GM12878 (cell line): Measurements from ENCODE around the gene KCNMB2. TPM values are rescaled to one million over a fixed set of nuclear protein-coding genes. Genes with fewer than 3 reads are reported as not detected.

Experiments used
- ATAC-seq: fragments of 200-7000 bp; cut with Tn5 transposase; 3 replicates; pipeline ENCODE4 v1.9.1; 2020; ENCODE audit warnings: mild to moderate bottlenecking, moderate library complexity
- BruUV-seq: library from RNA; stranded (reverse); fragments of 400-500 nt; replicated peaks from 2 replicates; lab custom pipeline; 2021; lab: Mats Ljungman, UMichigan
- CTCF ChIA-PET: fragments of 300-600 bp; sonication (Branson Sonifier 250); formaldehyde crosslinking; extraction: SDS; loops from one replicate; lab custom pipeline; 2021; ENCODE audit warnings: inconsistent platforms; lab: Yijun Ruan, JAX
- POLR2A ChIA-PET: fragments of 350-600 bp; formaldehyde crosslinking; extraction: SDS; loops from one replicate; lab custom pipeline; 2021; ENCODE audit warnings: inconsistent platforms; lab: Charles Lee
- RAD21 ChIA-PET: fragments of 300-600 bp; sonication (Branson Sonifier 250); formaldehyde crosslinking; loops from one replicate; lab custom pipeline; 2023; ENCODE audit warnings: antibody characterized with exemption; ENCODE audit not compliant: unreplicated experiment; lab: Charles Lee
- SMC1A ChIA-PET: fragments of 300-600 bp; sonication (Branson Sonifier 250); formaldehyde crosslinking; loops from one replicate; lab custom pipeline; 2023; ENCODE audit not compliant: unreplicated experiment, uncharacterized antibody; lab: Charles Lee
- DNase-seq: peaks from one replicate; pipeline ENCODE4 v3.0.0-alpha.2; 2011; ENCODE audit warnings: low read depth, low spot score
- FAIRE-seq: peaks from 3 replicates; lab custom pipeline; 2011; peaks lifted over from hg19 to GRCh38; lab: Jason Lieb, UNC
- H2AFZ ChIP-seq: 2 replicates; pipeline ENCODE4 v1.6.0; 2011; ENCODE audit warnings: low read depth, low read length, control low read depth; ENCODE audit not compliant: control insufficient read depth
- H3K27ac ChIP-seq: 2 replicates; pipeline ENCODE4 v1.5.1; 2011; ENCODE audit warnings: control low read depth; ENCODE audit not compliant: control insufficient read depth, insufficient read depth
- H3K27me3 ChIP-seq, 2 experiments: replicated peaks in 1 of 2; 2 replicates each; pipeline versions ENCODE4 v1.6.0 to v1.6.1; 2011; ENCODE audit warnings: low read length in 1 of 2; ENCODE audit not compliant: control insufficient read depth in 2 of 2, insufficient read depth in 2 of 2
- H3K36me3 ChIP-seq, 2 experiments: 2 replicates each; pipeline ENCODE4 v1.5.1; 2011; ENCODE audit warnings: low read length in 1 of 2; ENCODE audit not compliant: control insufficient read depth in 2 of 2, insufficient read depth in 2 of 2
- H3K4me1 ChIP-seq: 2 replicates; pipeline ENCODE4 v1.6.1; 2011; ENCODE audit warnings: mild to moderate bottlenecking, low read length, moderate library complexity, mixed read lengths; ENCODE audit not compliant: control insufficient read depth, insufficient read depth
- H3K4me2 ChIP-seq: 2 replicates; pipeline ENCODE4 v1.6.0; 2011; ENCODE audit warnings: control low read depth; ENCODE audit not compliant: control insufficient read depth, insufficient read depth
- H3K4me3 ChIP-seq: fragments of 200-600 bp; sonication (generic); 2 replicates; pipeline ENCODE4 v1.5.1; 2016
- H3K79me2 ChIP-seq: 2 replicates; pipeline ENCODE4 v1.6.0; 2011; ENCODE audit warnings: low read length; ENCODE audit not compliant: control insufficient read depth, insufficient read depth
- H3K9ac ChIP-seq: 2 replicates; pipeline ENCODE4 v1.8.0; 2011; ENCODE audit warnings: low read length, control low read depth, mixed read lengths; ENCODE audit not compliant: control insufficient read depth, insufficient read depth
- H3K9me3 ChIP-seq: replicated peaks from 3 replicates; pipeline ENCODE4 v1.5.1; 2011; ENCODE audit warnings: mild to moderate bottlenecking, low read length; ENCODE audit not compliant: control insufficient read depth, insufficient read depth
- H4K20me1 ChIP-seq: 2 replicates; pipeline ENCODE4 v1.6.0; 2011; ENCODE audit not compliant: control insufficient read depth, insufficient read depth
- BRCA1 ChIP-seq: IDR thresholded peaks from 2 replicates; pipeline ENCODE4 v1.6.1; 2011; ENCODE audit warnings: low read depth, low read length, improper control_type of control experiment
- CREB1 ChIP-seq: IDR thresholded peaks from 2 replicates; pipeline ENCODE4 v1.6.1; 2012; ENCODE audit warnings: low read depth, mild to moderate bottlenecking, inconsistent platforms
- DPF2 ChIP-seq: fragments of 450-650 bp; IDR thresholded peaks from 2 replicates; pipeline ENCODE4 v1.6.1; 2017; ENCODE audit warnings: mild to moderate bottlenecking
- ESRRA ChIP-seq: IDR thresholded peaks from 2 replicates; pipeline ENCODE4 v1.6.1; 2012; ENCODE audit warnings: mild to moderate bottlenecking, low read length, improper control_type of control experiment
- FOXM1 ChIP-seq: IDR thresholded peaks from 2 replicates; pipeline ENCODE4 v1.6.1; 2012; ENCODE audit warnings: low read depth, mild to moderate bottlenecking, inconsistent platforms, low read length, moderate library complexity
- KLF5 ChIP-seq: fragments of 450-650 bp; IDR thresholded peaks from 2 replicates; pipeline ENCODE4 v1.6.1; 2014; ENCODE audit warnings: mild to moderate bottlenecking; ENCODE audit not compliant: partially characterized antibody
- MYC ChIP-seq: IDR thresholded peaks from 2 replicates; pipeline ENCODE4 v1.6.1; 2011; ENCODE audit warnings: mild to moderate bottlenecking, low read length, moderate library complexity, inconsistent platforms; ENCODE audit not compliant: insufficient read depth, insufficient replicate concordance, insufficient read length, severe bottlenecking
- SIX5 ChIP-seq: IDR thresholded peaks from 2 replicates; pipeline ENCODE4 v1.6.1; 2011; ENCODE audit warnings: mild to moderate bottlenecking, low read depth, low read length, moderate library complexity; ENCODE audit not compliant: severe bottlenecking
- SMARCA5 ChIP-seq: fragments of 450-650 bp; IDR thresholded peaks from 2 replicates; pipeline ENCODE4 v1.6.1; 2017; ENCODE audit warnings: mild to moderate bottlenecking
- YY1 ChIP-seq: IDR thresholded peaks from 2 replicates; pipeline ENCODE4 v1.6.1; 2011; ENCODE audit warnings: low read depth, mild to moderate bottlenecking, low read length
- ZNF217 ChIP-seq: fragments of 450-650 bp; IDR thresholded peaks from 2 replicates; pipeline ENCODE4 v1.6.1; 2017; ENCODE audit warnings: antibody characterized with exemption, mild to moderate bottlenecking
- WGBS: methylation state at CpG from one replicate; pipeline ENCODE4 v1.1.6; 2016; ENCODE audit warnings: low lambda C conversion rate; ENCODE audit not compliant: insufficient replicate concordance, insufficient coverage; ENCODE audit errors: missing lambda C conversion rate; 5-methylcytosine and 5-hydroxymethylcytosine counted together
- in situ Hi-C: fragments of 300-500 bp; cut with MboI; formaldehyde crosslinking; loops from 9 replicates; pipeline ENCODE4 v1.14.3; 2018; ENCODE audit warnings: mixed read lengths
- intact Hi-C: fragments of 100-400 bp; cut with micrococcal nuclease; formaldehyde crosslinking; loops from one replicate; pipeline ENCODE4 v1.14.2; 2022; ENCODE audit not compliant: unreplicated experiment
- polyA plus RNA-seq, 11 experiments: library from polyadenylated mRNA; depleted of rRNA in 4 of 11; unstranded in 6 of 11; stranded (reverse) in 5 of 11; fragments of >200 nt; fragmentation: Nextera tagmentation in 4 of 11; fragmentation: Illumina TruSeq in 1 of 11; extraction: Ambion mirVana in 4 of 11; extraction: Trizol in 1 of 11; gene quantifications; 1 replicate in 1 of 11; 2 replicates in 10 of 11; pipeline versions ENCODE4 v1.2.1 to v1.2.3, GENCODE V29; 2011 to 2016; ENCODE audit warnings: inconsistent platforms in 2 of 11, missing spikeins in 2 of 11, low read depth in 1 of 11
- total RNA-seq, 4 experiments: library from RNA; depleted of rRNA in 3 of 4; stranded (reverse); fragments of >200 nt in 3 of 4; fragmentation: Illumina TruSeq in 1 of 4; extraction: Trizol in 1 of 4; gene quantifications; 2 replicates each; pipeline versions ENCODE4 v1.2.1 to v1.2.3, GENCODE V29; 2013 to 2021
- TF ChIP-seq, protein P1 (sequence below), 3 experiments: IDR thresholded peaks in 2 of 3; conservative IDR thresholded peaks in 1 of 3; 2 replicates each; pipeline ENCODE4 v1.5.1; 2011; ENCODE audit warnings: low read depth in 3 of 3, low read length in 3 of 3, mild to moderate bottlenecking in 3 of 3, control low read depth in 2 of 3, moderate library complexity in 2 of 3, inconsistent platforms in 1 of 3, mixed read lengths in 1 of 3; ENCODE audit not compliant: control insufficient read depth in 2 of 3, insufficient read depth in 1 of 3; ENCODE audit errors: extremely low read depth in 1 of 3
- TF ChIP-seq, protein P2 (sequence below): fragments of 450-650 bp; IDR thresholded peaks from 2 replicates; pipeline ENCODE4 v1.6.1; 2016; ENCODE audit warnings: mild to moderate bottlenecking
- TF ChIP-seq, protein P3 (sequence below): IDR thresholded peaks from 2 replicates; pipeline ENCODE4 v1.6.1; 2012; ENCODE audit warnings: low read depth, low read length, improper control_type of control experiment
- TF ChIP-seq, protein P4 (sequence below): fragments of 450-650 bp; IDR thresholded peaks from 2 replicates; pipeline ENCODE4 v1.6.1; 2018; ENCODE audit warnings: borderline replicate concordance, mild to moderate bottlenecking; ENCODE audit not compliant: partially characterized antibody
- TF ChIP-seq, protein P5 (sequence below): IDR thresholded peaks from 2 replicates; pipeline ENCODE4 v1.6.1; 2011; ENCODE audit warnings: borderline replicate concordance, low read depth, mild to moderate bottlenecking, moderate library complexity, mixed read lengths, low read length; ENCODE audit not compliant: insufficient read depth; ENCODE audit errors: extremely low read length

Gene KCNMB2
- total and polyA plus RNA-seq, 10 of the 15 experiments (the other 5 are each of a cell fraction or from before 2014, with no cell fraction given), result 0.22 to 18.8 (median 11.0) TPM

DNA sequence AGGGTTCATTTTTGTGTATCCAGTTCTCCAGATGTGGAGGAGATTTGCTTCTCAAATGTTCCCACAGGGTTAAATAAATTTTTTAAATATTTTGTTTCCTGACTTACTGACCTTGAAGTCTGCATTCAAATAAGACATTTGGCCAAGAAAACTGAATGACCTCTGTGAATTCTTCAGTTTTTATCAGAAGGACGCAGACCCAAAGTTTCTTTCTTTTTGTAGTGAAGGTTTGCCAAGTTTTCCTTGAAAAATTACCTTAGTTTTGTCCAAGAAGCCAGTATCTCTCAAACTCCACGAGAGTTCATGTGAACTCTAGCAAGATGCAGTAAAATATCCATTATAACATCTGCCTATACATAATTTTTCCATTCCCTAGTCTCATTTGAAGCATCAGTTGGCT lies 332.4 kb downstream of the KCNMB2 start:
- no peaks in the 10 kb centered on the region for H3K36me3 ChIP-seq
- SMC1A ChIA-PET, result no interaction called here
- no peaks in the 10 kb centered on the region; the same call in 2 of the 3 replicates for H3K9me3 ChIP-seq
- no peak overlapping the region for H3K27ac ChIP-seq
- no peaks in the 10 kb centered on the region for H3K27me3 ChIP-seq
- H3K4me2 ChIP-seq, result no peak overlapping the region
- H3K4me3 ChIP-seq, result no peak overlapping the region
- POLR2A ChIA-PET, result no interaction called here
- ATAC-seq (no peak), FAIRE-seq (no peak), DNase-seq (no peak)
- no peak overlapping the region for H2AFZ ChIP-seq
- no peaks in the 10 kb centered on the region for H4K20me1 ChIP-seq
- H3K4me1 ChIP-seq, result no peaks in the 10 kb centered on the region
- H3K79me2 ChIP-seq, result no peaks in the 10 kb centered on the region
- CTCF ChIA-PET, result interaction anchor here (2.1 kb wide), 1 partner anchor 19 kb away, joined by 5 read pairs; no protein-coding TSS in a partner anchor
- no TSS peak for BruUV-seq
- in situ Hi-C loops (no loop called here), intact Hi-C loops (no loop called here)
- WGBS, result 0% methylated on average over 2 of the region's 2 CpGs
- no peak overlapping the region for H3K9ac ChIP-seq
- RAD21 ChIA-PET, result no interaction called here
- TF ChIP-seq, protein P1, sequence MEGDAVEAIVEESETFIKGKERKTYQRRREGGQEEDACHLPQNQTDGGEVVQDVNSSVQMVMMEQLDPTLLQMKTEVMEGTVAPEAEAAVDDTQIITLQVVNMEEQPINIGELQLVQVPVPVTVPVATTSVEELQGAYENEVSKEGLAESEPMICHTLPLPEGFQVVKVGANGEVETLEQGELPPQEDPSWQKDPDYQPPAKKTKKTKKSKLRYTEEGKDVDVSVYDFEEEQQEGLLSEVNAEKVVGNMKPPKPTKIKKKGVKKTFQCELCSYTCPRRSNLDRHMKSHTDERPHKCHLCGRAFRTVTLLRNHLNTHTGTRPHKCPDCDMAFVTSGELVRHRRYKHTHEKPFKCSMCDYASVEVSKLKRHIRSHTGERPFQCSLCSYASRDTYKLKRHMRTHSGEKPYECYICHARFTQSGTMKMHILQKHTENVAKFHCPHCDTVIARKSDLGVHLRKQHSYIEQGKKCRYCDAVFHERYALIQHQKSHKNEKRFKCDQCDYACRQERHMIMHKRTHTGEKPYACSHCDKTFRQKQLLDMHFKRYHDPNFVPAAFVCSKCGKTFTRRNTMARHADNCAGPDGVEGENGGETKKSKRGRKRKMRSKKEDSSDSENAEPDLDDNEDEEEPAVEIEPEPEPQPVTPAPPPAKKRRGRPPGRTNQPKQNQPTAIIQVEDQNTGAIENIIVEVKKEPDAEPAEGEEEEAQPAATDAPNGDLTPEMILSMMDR (IDR thresholded peaks at IDR 0.05 in 2 of 3, conservative IDR thresholded peaks at IDR 0.05 in 1 of 3; ENCODE audit: control insufficient read depth in 2 of 3, extremely low read depth in 1 of 3, insufficient read depth in 1 of 3, low read depth in 3 of 3, low read length in 3 of 3), result no peak
- TF ChIP-seq, protein P2, sequence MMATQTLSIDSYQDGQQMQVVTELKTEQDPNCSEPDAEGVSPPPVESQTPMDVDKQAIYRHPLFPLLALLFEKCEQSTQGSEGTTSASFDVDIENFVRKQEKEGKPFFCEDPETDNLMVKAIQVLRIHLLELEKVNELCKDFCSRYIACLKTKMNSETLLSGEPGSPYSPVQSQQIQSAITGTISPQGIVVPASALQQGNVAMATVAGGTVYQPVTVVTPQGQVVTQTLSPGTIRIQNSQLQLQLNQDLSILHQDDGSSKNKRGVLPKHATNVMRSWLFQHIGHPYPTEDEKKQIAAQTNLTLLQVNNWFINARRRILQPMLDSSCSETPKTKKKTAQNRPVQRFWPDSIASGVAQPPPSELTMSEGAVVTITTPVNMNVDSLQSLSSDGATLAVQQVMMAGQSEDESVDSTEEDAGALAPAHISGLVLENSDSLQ, result no peak
- TF ChIP-seq DPF2, result no peak
- TF ChIP-seq BRCA1, result no peak
- no peak for TF ChIP-seq ZNF217
- TF ChIP-seq CREB1, result no peak
- no peak for TF ChIP-seq SMARCA5
- TF ChIP-seq, protein P3, sequence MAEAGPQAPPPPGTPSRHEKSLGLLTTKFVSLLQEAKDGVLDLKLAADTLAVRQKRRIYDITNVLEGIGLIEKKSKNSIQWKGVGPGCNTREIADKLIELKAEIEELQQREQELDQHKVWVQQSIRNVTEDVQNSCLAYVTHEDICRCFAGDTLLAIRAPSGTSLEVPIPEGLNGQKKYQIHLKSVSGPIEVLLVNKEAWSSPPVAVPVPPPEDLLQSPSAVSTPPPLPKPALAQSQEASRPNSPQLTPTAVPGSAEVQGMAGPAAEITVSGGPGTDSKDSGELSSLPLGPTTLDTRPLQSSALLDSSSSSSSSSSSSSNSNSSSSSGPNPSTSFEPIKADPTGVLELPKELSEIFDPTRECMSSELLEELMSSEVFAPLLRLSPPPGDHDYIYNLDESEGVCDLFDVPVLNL, result no peak
- no peak for TF ChIP-seq KLF5
- no peak for TF ChIP-seq MYC
- no peak for TF ChIP-seq SIX5
- TF ChIP-seq, protein P4, sequence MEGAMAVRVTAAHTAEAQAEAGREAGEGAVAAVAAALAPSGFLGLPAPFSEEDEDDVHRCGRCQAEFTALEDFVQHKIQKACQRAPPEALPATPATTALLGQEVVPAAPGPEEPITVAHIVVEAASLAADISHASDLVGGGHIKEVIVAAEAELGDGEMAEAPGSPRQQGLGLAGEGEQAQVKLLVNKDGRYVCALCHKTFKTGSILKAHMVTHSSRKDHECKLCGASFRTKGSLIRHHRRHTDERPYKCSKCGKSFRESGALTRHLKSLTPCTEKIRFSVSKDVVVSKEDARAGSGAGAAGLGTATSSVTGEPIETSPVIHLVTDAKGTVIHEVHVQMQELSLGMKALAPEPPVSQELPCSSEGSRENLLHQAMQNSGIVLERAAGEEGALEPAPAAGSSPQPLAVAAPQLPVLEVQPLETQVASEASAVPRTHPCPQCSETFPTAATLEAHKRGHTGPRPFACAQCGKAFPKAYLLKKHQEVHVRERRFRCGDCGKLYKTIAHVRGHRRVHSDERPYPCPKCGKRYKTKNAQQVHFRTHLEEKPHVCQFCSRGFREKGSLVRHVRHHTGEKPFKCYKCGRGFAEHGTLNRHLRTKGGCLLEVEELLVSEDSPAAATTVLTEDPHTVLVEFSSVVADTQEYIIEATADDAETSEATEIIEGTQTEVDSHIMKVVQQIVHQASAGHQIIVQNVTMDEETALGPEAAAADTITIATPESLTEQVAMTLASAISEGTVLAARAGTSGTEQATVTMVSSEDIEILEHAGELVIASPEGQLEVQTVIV, result no peak
- TF ChIP-seq, protein P5, sequence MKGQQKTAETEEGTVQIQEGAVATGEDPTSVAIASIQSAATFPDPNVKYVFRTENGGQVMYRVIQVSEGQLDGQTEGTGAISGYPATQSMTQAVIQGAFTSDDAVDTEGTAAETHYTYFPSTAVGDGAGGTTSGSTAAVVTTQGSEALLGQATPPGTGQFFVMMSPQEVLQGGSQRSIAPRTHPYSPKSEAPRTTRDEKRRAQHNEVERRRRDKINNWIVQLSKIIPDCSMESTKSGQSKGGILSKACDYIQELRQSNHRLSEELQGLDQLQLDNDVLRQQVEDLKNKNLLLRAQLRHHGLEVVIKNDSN, result no peak
- TF ChIP-seq ESRRA, result no peak
- TF ChIP-seq FOXM1, result no peak
- TF ChIP-seq YY1, result no peak
